HG03095 (cell line): ENCODE data around the gene ABCG4.
"Not testable (repeated sequence)": the region's sequence is repeated elsewhere in the genome, so short reads cannot be mapped to it uniquely, and the experiment has no call there.

ENCODE experiments used
- ATAC-seq: cut with Tn5 transposase; IDR thresholded peaks from one replicate; pipeline ENCODE4 v1.9.1; 2021; ENCODE audit warnings: moderate library complexity; ENCODE audit not compliant: unreplicated experiment

Gene ABCG4

GRCh38 chr11:119180729-119181676 is 32.2 kb downstream of the ABCG4 start:
- no peak for ATAC-seq

- ATAC-seq, result no peak
These were observed 33.0 kb downstream of the ABCG4 start for GRCh38 chr11:119181677-119182412.

- not testable (repeated sequence) for ATAC-seq
These were observed 35.5 kb downstream of the ABCG4 start for GRCh38 chr11:119184399-119184798.

GRCh38 chr11:119185981-119186634 is 37.3 kb downstream of the ABCG4 start:
- ATAC-seq, result no peak

GRCh38 chr11:119187123-119187892 is 38.5 kb downstream of the ABCG4 start:
- ATAC-seq, result no peak

GRCh38 chr11:119188067-119188466 is 39.2 kb downstream of the ABCG4 start:
- no peak for ATAC-seq

- ATAC-seq, result no peak
These were observed 40.0 kb downstream of the ABCG4 start for GRCh38 chr11:119188887-119189286.

- ATAC-seq, result no peak
These were observed 40.5 kb downstream of the ABCG4 start for GRCh38 chr11:119189393-119189792.

GRCh38 chr11:119190531-119190930 is 41.7 kb downstream of the ABCG4 start:
- ATAC-seq, result no peak

- ATAC-seq, result not testable (repeated sequence)
These were observed 42.4 kb downstream of the ABCG4 start for GRCh38 chr11:119191265-119191664.

GRCh38 chr11:119192111-119192510 is 43.3 kb downstream of the ABCG4 start:
- ATAC-seq, result no peak

GRCh38 chr11:119193001-119193400 is 44.1 kb downstream of the ABCG4 start:
- ATAC-seq, result no peak

GRCh38 chr11:119193626-119194025 is 44.8 kb downstream of the ABCG4 start:
- ATAC-seq, result no peak

GRCh38 chr11:119194811-119195440 is 46.1 kb downstream of the ABCG4 start:
- ATAC-seq, result no peak

GRCh38 chr11:119195680-119196079 is 46.8 kb downstream of the ABCG4 start:
- ATAC-seq, result no peak

- ATAC-seq, result no peak
These were observed 48.1 kb downstream of the ABCG4 start for GRCh38 chr11:119196833-119197483.

GRCh38 chr11:119198925-119199324 is 50.1 kb downstream of the ABCG4 start:
- ATAC-seq, result no peak

GRCh38 chr11:119201236-119201635 is 52.4 kb downstream of the ABCG4 start:
- ATAC-seq, result not testable (repeated sequence)

- no peak for ATAC-seq
These were observed 53.7 kb downstream of the ABCG4 start for GRCh38 chr11:119202554-119202953.

GRCh38 chr11:119204066-119204465 is 55.2 kb downstream of the ABCG4 start:
- ATAC-seq, result no peak
